Stomach (tissue), 4 donors: Measurements from ENCODE around the gene PMEPA1.

ENCODE experiments used
- EP300 ChIP-seq: sonication (generic); formaldehyde crosslinking; IDR thresholded peaks from one replicate; pipeline ENCODE4 v1.6.1; 2017; ENCODE audit warnings: antibody characterized with exemption
- POLR2A ChIP-seq, 4 donors: fragments of 450-650 bp; IDR thresholded peaks; one replicate each; pipeline ENCODE4 v1.6.1; 2016; ENCODE audit warnings: antibody characterized with exemption in 4 of 4, control low read depth in 2 of 4, mild to moderate bottlenecking in 1 of 4, moderate library complexity in 1 of 4
- POLR2AphosphoS5 ChIP-seq, 3 donors: sonication (generic); formaldehyde crosslinking; IDR thresholded peaks; one replicate each; pipeline ENCODE4 v1.6.1; 2016; ENCODE audit warnings: antibody characterized with exemption in 3 of 3
- TF ChIP-seq, protein P1 (sequence below), 7 experiments: fragments of 450-650 bp in 4 of 7; fragments of 200-600 bp in 3 of 7; sonication (generic) in 3 of 7; IDR thresholded peaks; one replicate each; pipeline ENCODE4 v1.5.1; 2016 to 2019; ENCODE audit warnings: antibody characterized with exemption in 7 of 7, control low read depth in 2 of 7, mild to moderate bottlenecking in 1 of 7

- TF ChIP-seq, protein P1, sequence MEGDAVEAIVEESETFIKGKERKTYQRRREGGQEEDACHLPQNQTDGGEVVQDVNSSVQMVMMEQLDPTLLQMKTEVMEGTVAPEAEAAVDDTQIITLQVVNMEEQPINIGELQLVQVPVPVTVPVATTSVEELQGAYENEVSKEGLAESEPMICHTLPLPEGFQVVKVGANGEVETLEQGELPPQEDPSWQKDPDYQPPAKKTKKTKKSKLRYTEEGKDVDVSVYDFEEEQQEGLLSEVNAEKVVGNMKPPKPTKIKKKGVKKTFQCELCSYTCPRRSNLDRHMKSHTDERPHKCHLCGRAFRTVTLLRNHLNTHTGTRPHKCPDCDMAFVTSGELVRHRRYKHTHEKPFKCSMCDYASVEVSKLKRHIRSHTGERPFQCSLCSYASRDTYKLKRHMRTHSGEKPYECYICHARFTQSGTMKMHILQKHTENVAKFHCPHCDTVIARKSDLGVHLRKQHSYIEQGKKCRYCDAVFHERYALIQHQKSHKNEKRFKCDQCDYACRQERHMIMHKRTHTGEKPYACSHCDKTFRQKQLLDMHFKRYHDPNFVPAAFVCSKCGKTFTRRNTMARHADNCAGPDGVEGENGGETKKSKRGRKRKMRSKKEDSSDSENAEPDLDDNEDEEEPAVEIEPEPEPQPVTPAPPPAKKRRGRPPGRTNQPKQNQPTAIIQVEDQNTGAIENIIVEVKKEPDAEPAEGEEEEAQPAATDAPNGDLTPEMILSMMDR (IDR thresholded peaks at IDR 0.05) = no peak
- TF ChIP-seq POLR2A (IDR thresholded peaks at IDR 0.05) = no peak
- no peak for TF ChIP-seq POLR2AphosphoS5 (IDR thresholded peaks at IDR 0.05)
- TF ChIP-seq EP300 = no peak
Measured at GRCh38 chr20:57672953-57673575, 36.8 kb downstream of the PMEPA1 start.
